Breast epithelium (tissue), 3 donors: ENCODE results near the gene LTB4R2.

Experiments
- CTCF ChIP-seq, 3 donors: fragments of 450-650 bp; IDR thresholded peaks; one replicate each; pipeline ENCODE4 v1.5.1; 2016 to 2017; ENCODE audit warnings: antibody characterized with exemption in 3 of 3, mild to moderate bottlenecking in 3 of 3, moderate library complexity in 3 of 3
- POLR2AphosphoS5 ChIP-seq, 3 donors: sonication (generic); formaldehyde crosslinking; IDR thresholded peaks; one replicate each; pipeline ENCODE4 v1.6.1; 2017; ENCODE audit warnings: antibody characterized with exemption in 3 of 3

- TF ChIP-seq POLR2AphosphoS5 (IDR thresholded peaks at IDR 0.05) (no peak), CTCF (IDR thresholded peaks at IDR 0.05) (no peak)
Measured at GRCh38 chr14:24273422-24273998, 36.4 kb upstream of the LTB4R2 start.
